Stimulated activated CD4-positive, alpha-beta T cell treated with anti-CD3 and anti-CD28 coated beads, Interleukin-1b, Interleukin-23, amount 100 ng/mL, for 24 hours (primary cell): ENCODE measurements around the gene SPATA25.

Source experiments
- DNase-seq, 4 experiments: peaks; one replicate each; pipeline ENCODE4 v3.0.0-alpha.2; 2020; ENCODE audit warnings: low read depth in 4 of 4, low spot score in 1 of 4

Gene SPATA25

DNA sequence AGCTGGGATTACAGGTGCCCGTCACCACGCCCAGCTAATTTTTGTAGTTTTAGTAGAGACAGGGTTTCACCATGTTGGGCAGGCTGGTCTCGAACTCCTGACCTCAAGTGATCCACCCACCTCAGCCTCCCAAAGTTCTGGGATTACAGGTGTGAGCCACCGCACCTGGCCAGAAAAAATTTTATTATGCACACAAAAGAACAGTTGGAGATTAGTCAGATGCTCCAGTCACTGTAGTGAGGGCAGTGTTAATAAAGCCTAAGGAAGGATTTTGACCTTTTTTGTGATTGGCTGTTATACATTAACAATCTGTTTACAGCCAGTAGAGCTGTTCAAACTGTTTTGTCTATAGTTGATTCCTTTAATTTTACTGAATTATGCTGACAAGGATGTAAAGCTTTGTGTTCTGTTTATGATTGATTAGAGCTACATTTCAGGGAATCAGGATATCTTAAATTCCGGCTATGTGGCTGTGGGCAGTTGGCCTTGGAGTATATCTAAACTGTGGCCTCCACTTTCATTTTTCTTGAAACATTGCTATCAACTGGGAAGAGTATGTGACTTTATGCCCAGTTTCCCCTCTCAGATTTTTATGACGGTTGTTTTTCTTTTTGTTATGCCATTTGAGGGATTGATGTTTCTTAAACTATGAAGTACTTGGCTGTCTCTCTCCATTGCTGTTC lies 20.1 kb downstream of the SPATA25 start:
- DNase-seq, result no peak

DNA sequence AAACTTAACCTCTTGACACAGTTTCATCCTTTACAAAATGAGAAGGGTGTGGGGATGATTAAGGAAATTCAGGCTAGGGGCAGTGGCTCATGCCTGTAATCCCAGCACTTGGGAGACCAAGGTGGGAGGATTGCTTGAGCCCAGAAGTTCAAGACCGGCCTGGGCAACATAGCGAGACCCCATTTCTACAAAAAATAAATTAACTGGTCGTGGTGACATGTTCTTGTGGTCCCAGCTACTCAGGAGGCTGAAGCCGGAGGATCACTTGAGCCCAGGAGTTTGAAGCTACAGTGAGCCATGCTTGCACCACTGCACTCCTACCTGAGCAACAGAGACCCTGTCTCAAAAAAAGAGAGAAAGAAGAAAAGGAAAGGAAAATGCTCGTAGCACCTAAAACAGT lies 21.0 kb downstream of the SPATA25 start:
- no peak for DNase-seq

DNA sequence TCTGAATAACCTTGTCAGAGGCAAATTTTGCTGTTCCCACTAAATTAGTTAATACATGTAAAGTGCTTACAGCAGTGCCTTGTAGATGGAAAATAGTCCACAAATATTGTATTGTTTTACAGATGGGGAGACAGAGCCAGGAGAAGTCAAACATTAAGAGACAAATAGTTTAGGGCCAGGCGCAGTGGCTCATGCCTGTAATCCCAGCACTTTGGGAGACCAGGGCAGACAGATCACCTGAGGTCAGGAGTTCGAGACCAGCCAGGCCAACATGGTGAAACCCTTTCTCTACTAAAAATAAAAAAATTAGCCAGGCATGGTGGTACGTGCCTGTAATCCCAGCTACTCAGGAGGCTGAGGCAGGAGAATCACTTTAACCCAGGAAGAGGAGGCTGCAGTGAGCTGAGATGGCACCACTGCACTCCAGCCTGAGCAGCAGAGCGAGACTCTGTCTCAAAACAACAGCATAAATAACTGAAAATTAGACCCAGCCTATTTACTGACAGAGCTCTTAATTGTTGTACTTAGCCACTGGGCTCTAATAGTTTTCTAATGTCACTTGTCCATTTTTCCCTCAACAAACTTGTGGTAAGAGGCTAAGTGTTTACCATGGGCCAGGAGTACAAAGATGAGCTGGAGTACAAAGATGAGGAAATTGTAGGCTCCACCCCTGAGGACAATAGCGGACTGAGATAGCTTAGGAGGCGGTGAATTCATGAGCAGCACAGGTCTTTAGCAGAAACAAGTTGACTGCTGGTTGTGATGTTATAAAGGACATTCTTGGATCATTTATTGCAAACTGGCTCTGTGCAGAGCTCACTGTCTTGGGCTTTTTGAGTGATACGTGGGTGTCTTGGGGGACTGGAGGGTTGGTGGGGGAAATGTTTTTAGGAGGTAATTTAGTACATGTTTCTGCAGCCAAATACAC lies 23.6 kb downstream of the SPATA25 start:
- no peak for DNase-seq

DNA sequence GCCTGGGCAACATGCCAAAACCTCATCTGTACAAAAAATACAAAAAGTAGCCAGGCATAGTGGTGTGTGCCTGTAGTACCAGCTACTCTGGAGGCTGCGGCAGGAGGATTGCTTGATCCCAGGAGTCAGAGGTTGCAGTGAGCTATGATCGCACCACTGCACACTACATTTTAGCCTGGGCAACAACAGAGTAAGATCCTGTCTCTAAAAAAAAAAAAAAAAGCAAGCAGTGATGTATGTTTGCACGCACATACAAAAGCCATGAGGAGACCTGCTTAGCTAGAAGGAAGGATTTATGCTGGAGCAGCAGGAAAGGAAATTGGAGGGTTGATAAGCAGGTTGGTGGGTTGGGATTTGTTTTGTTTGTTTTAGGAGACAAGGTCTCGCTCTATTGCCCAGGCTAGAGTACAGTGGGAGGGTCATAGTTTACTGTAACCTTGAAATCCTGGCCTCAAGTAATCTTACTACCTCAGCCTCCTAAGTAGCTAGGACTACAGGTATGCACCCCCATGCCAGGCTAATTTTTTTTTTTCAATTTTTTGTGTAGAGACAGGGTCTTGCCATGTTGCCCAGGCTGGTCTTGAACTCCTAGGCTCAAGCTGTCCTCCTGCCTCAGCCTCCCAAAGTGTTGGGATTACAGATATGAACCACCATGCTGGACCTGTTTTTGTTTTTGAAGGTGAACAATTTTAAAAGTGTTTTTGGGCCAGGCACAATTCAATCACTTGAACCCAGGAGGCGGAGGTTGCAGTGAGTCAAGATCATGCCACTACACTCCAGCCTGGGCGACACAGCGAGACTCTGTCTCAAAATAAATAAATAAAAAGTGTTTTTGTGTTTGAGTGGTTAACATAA lies 26.0 kb downstream of the SPATA25 start:
- DNase-seq, result no peak

DNA sequence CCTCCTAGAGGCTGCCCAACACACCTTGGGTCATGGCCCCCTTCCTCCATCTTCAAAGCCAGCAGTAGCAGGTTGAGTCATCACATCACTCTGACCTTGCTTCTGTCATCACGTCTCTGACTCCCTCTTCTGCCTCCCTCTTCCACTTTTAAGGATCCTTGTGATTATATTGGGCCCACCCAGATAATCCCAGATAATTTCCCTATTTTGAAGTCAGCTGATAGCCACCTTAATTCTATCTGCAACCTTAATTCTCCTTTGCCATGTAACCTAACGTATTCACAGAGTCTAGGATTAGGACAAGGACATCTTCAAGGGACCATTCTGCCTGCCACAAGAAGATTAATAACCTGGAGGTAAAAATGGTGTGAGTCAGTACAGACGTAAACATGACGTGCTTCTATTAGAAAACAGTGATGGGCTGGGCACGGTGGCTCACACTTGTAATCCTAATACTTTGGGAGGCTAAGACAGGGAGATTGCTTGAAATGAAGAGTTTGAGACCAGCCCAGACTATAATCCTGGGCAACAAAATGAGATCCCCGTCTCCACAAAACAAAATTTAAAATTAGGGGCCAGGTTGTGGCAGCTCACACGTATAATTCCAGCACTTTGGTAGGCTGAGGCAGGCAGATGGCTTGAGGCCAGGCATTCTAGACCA lies 26.7 kb downstream of the SPATA25 start:
- DNase-seq, result no peak

DNA sequence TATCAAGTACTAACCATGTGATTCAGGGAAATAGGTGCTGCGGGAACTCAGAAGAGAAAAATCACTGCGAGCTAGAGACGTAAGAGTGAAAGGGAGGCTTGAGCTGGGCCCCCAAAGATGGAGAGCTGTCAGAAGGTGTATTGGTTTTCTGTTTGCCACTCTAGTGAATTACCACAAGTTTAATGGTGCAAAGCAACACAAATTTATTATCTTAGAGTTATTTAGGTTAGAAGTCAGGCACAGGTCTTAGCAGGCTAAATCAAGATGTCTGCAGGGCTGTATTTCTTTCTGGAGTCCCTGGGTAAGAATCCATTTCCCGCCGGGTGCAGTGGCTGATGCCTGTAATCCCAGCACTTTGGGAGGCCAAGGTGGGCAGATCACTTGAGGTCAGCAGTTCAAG lies 27.5 kb downstream of the SPATA25 start:
- no peak for DNase-seq

DNA sequence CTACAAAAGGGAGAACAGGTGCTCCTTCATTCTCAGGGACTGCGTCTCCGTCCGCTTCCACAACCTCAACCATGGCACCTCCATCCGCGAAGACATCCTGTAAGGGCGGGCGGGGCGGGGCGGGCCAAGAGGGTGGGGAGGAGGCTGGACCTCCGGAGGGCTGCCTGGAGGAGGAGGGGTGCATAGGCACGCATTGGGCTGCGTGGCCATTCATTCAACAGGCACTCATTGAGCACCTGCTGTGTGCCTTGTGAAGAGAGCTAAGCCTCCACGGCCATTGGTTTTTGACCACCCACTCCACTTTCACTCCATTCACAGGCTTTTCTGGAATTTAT lies 29.6 kb downstream of the SPATA25 start:
- no peak for DNase-seq

DNA sequence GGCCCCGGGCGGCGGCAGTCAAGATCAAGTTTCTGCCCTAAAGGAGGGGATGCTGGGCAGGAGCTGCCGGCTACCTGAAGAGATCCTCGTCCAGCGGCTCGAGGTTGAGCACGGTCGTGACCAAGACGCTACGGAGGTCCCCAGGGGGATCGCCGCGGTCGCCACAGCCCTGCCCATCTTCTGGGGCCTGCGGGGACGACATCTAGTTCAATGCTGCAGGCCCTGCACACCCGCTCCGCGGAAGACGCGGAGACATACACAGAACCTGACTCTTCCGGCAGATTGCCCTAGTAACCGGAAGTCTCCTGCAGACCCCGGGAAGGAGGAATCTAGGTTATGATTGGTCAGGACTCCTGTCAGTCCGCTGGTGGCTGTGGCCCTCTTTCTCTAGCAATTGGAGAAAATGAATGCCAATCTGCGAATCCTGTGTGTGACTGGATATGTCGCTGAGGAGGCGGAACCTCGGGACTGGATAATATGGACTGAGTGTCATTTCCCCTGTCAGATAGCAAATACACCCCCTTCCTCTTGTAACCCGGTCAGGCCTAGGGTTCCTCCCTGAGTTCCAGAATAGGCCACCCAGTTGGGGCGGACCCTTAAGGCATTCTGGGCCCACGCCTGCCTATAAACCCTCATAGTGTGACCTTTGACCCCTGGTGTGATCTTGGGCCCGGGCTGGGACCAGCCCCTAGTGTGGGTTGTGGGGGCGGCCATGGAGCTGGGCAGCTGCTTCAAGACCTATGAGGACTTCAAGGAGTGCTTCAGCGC lies 30.1 kb downstream of the SPATA25 start, which contains the start of the genes ACOT8 and ZSWIM3:
ACOT8 (minus strand) TSS at position 279 of the 768 bp plus-strand sequence; CDS start at position 202, 77 bp downstream.
ZSWIM3 (plus strand) TSS at position 501 of the 768 bp plus-strand sequence; CDS start at position 713, 212 bp downstream.
- DNase-seq, result peak; percentile 79 to 90 (median 86)

DNA sequence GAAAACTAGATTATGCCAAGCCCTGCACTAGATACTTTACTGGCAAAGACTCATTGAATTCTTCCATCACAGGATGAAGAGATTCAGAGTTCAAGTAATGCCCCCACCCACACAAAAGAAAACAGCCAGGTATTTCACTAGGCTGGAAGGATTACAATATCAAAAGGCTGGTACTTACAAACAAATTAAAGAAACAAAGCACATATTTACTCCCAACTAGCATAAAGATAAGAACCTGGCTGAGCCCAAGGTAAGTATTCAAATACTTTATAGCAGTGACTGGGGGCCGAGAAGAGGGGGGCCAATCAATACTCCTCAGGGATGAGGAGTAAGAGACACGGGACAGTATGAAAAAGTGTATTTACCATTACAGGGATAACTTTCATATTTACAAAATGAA lies 33.9 kb downstream of the SPATA25 start:
- DNase-seq, result no peak

DNA sequence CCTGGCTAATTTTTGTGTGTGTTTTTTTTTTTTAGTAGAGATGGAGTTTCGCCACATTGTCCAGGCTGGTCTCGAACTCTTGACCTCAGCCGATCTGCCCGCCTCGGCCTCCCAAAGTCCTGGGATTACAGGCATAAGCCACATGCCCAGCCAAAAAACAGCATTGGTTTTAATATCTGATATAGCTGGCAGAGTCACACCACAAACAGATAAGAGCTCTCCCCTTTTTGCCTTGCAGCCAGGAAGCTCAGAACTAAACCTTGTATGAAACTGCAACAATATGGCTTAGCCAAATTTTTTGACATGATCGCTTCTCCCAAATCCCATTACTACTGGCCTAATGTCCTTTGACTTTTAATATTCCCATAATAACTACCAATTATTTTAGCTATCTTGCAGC lies 35.1 kb downstream of the SPATA25 start:
- DNase-seq, result no peak

DNA sequence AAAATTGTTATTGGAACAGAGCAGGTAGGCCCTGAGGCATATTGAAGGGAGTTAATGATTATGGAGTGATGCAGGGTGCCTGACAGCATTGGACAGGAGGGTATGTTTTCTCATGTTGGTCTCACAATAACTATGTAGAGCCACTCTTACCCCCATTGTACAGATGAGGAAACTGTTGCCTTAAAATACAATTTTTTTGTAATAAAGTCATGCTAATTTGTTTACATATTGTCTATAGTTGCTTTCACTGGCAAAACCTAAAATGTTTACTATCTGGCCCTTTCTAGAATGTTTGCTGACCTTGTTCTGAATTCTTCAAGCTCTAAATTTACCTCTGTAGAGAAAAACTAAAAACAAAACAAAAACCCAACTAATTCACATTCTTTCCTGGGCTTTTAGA lies 35.9 kb downstream of the SPATA25 start:
- DNase-seq, result no peak

DNA sequence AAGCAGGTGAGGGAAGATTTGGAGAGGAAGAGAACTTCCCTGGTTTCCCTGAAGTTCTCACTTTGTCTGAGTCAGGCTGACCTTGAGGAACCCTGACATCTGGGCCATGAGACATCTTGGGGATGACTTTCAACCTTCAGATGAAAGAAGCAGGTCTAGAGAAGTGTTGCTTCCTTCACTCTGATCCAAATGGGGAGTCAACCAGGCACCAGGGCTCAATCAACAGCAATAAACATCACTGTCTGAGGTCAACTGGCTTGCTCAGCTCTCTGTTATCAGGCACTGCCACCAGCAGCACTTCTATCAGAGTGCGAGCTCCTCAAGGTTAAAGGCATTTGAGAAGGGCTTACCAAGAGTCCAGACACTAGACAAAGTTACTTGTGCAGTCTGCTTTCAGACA lies 36.5 kb downstream of the SPATA25 start:
- no peak for DNase-seq

DNA sequence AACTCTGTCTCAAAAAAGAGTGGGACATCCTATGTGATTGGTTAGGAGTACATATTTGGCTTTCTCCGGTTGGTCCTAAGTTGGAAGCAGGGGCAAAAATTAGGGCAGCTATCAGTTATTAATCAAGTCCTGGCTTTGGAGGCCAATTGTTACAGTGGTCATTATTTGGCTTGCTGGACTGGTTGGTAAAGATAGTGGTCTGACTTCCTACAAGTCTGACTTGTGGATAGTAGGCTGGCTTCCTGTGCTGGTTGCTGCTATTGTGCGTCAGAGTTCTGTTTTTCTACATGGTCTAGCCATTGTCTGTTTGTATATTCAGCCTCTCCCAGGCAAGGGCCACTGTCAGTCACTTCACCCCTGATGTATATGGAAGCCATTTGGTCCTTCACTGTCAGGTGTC lies 37.2 kb downstream of the SPATA25 start:
- DNase-seq, result no peak

DNA sequence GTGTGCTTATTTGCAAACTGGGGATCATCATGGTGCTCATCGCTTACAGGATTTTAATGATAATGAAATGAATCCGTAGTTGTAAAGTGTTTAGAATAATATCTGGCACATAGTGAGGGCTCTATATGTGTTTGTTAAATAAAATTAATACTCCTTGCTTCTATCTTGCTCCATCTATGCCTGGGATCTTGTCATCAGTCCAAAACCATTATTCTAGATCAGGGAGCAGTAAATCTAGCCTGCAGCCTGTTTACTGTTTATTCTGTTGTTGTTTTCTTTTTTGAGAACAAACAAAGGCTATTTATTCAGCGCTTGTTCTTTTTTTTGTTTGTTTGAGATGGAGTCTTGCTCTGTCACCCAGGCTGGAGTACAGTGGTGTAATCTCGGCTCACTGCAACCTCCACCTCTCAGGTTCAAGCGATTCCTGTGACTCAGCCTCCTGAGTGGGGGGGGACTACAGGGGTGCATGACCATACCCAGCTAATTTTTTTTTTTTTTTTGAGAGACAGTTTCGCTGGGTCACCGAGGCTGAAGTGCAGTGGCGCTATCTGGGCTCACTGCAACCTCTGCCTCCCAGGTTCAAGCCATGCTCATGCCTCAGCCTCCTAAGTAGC lies 38.3 kb downstream of the SPATA25 start:
- no peak for DNase-seq

DNA sequence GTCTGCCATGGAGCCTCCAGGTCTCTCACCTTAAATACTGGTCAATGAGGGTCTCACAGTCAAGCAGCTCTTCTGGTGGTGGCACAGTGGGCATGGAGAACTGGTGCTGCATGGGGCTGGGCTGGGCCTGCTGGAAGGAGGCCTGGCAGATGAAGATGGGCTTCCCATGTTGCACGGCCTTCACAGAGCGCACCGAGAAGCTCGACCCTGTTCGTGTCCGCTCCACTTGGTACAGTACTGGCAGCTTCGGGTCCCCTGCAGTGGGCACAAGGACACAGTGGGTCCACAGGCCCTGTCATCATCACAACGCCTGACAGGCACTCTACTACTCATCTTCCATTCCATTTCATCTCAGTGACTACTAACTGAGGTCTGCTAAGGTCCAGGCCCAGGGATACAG lies 39.0 kb downstream of the SPATA25 start:
- no peak for DNase-seq

DNA sequence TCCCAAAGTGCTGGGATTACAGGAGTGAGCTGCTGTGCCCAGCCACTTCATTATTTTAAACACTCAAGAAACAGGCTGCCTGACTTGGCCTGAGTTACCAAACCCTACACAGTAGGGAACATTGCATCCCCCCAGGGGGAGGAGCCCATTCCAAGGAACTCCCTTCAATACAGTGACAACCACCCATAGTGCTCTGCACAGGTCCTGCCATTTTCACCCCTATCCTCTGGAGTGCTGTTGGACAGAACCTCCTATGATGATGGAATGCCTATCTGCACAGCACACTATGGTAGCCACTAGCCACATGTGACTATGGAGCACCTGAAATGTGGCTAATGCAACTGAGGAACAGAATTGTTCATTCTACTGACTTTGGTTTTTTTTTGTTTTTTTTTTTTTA lies 42.0 kb downstream of the SPATA25 start:
- DNase-seq, result no peak

DNA sequence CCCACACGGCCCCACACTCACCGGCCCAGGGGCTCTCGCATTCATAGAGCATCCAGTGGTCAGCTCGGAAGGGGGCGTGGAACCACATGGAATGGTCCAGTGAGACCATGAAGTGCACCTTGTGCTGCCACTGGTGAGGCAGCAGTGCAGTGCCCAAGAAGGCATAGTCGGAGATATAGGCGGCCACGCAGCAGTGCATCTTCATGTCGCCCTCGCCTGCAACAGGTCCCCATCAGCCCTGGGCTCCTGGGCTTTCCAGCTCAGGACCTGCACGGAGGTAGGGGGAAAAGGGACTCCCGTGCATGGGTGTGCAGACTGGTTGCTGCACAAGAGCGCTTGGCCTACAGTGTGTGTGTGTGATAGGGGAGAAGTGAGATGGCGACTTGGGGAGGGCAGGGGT lies 43.9 kb downstream of the SPATA25 start:
- DNase-seq, result no peak

DNA sequence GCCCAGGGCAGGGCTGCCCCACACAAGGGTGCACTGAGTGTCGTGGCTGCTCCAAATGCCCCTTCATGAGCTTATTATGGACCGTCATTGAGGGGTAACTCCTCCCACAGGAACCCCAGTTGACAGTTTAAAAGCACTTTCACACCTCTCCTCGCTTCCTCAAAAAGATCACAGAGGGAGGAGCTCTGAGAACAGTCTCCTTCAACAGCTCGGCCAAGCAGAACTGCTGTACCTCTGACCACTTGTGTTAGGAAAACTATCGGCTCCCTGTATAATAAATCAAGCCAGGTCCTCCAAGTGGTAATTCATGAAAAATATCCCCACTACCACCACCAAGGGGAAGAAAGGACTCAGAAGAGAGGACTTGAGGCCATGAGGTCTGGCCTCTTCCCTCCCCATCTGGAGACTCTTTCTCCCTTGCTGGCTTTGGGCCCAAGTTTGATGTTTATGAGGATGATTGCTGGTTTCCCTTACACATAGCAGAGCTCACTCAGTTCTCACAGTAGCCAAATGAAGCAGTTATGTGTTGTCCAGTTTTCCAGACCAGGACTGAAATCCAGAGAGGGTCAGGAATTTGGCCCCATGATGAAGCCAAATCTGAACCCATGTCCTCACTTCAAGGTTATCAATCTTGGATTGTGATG lies 45.1 kb downstream of the SPATA25 start:
- DNase-seq, result no peak

DNA sequence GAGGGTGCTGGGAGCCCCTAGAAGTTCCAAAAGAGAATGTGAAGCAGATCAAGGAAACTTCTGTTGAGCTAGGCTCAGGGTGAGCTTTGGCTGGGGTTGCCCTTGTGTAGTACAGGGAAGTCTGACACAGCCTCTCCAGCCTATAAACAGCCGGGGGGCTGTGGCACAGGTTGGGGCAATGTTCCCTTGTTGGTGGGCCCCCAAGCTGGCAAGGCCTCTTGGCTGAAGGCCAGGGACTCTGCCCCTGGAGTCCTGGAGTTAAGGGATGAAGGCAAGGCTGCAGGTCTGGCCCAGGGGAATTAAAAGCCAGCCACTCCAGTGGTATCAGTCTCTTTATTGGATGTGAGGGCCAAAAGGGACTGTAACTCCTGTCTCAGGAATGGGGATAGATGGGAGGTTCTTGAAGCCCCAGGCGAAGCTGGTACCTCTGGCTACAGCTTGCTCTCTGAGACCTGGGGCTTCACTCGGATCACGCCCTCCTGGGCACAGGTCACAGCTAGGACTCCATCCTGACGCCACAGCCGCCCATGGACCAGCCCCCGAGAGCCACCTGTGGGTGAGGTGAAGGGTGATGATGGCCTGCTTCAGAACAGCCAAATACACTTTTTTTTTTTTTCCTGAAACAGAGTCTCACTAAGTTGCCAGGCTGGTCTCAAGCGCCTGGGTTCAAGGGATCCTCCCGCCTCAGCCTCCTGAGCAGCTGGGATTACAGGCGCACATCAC lies 45.9 kb downstream of the SPATA25 start:
- no peak for DNase-seq
